Activated T-cell treated with anti-CD3 and anti-CD28 coated beads, Interleukin-2, amount 50 U/mL, for 24 hours (primary cell): ENCODE measurements around the gene CLBA1.

Experiments
- DNase-seq: peaks from one replicate; pipeline ENCODE4 v3.0.0-alpha.2; 2020
- H3K27ac Mint-ChIP-seq: 2 replicates; pipeline ENCODE4 v1.8.0; 2020; ENCODE audit warnings: mild to moderate bottlenecking, mixed read lengths
- H3K27me3 Mint-ChIP-seq: 2 replicates; pipeline ENCODE4 v1.8.0; 2020; ENCODE audit warnings: mixed read lengths
- H3K36me3 Mint-ChIP-seq: 2 replicates; pipeline ENCODE4 v1.8.0; 2020; ENCODE audit warnings: low read depth, mixed read lengths
- H3K4me1 Mint-ChIP-seq: 2 replicates; pipeline ENCODE4 v1.8.0; 2020; ENCODE audit warnings: low read depth, mixed read lengths
- H3K4me3 Mint-ChIP-seq: 2 replicates; pipeline ENCODE4 v1.8.0; 2020; ENCODE audit warnings: mild to moderate bottlenecking, moderate library complexity, mixed read lengths
- H3K9me3 Mint-ChIP-seq: 2 replicates; pipeline ENCODE4 v1.8.0; 2020; ENCODE audit warnings: mixed read lengths

Gene CLBA1

GRCh38 chr14:104979758-104980610, 5.6 kb upstream of the CLBA1 start:
- Mint-ChIP-seq H3K27ac (no peak overlapping the region), H3K9me3 (no peaks in the 10 kb centered on the region), H3K4me1 (peaks cover 17% of the 10 kb centered on the region), H3K27me3 (peaks cover 34% of the 10 kb centered on the region), H3K36me3 (no peaks in the 10 kb centered on the region), H3K4me3 (no peak overlapping the region)
- no peak for DNase-seq

- no peaks in the 10 kb centered on the region for H3K36me3 Mint-ChIP-seq
- H3K27me3 Mint-ChIP-seq, result peaks cover 31% of the 10 kb centered on the region
- H3K4me1 Mint-ChIP-seq, result peaks cover 14% of the 10 kb centered on the region
- no peak for DNase-seq
- H3K27ac Mint-ChIP-seq, result no peak overlapping the region
- no peaks in the 10 kb centered on the region for H3K9me3 Mint-ChIP-seq
- no peak overlapping the region for H3K4me3 Mint-ChIP-seq
These were observed 4.7 kb upstream of the CLBA1 start for GRCh38 chr14:104980611-104981531.

GRCh38 chr14:104981699-104982541, 3.7 kb upstream of the CLBA1 start:
- H3K27ac Mint-ChIP-seq, result no peak overlapping the region
- H3K9me3 Mint-ChIP-seq, result no peaks in the 10 kb centered on the region
- no peak overlapping the region for H3K4me3 Mint-ChIP-seq
- DNase-seq, result no peak
- peaks cover 17% of the 10 kb centered on the region for H3K4me1 Mint-ChIP-seq
- H3K36me3 Mint-ChIP-seq, result no peaks in the 10 kb centered on the region
- H3K27me3 Mint-ChIP-seq, result peaks cover 22% of the 10 kb centered on the region

GRCh38 chr14:104982548-104983230, 2.9 kb upstream of the CLBA1 start:
- DNase-seq, result no peak
- Mint-ChIP-seq H3K27me3 (peaks cover 14% of the 10 kb centered on the region), H3K9me3 (no peaks in the 10 kb centered on the region), H3K27ac (no peak overlapping the region), H3K36me3 (no peaks in the 10 kb centered on the region), H3K4me3 (no peak overlapping the region), H3K4me1 (peaks cover 13% of the 10 kb centered on the region)

GRCh38 chr14:104983231-104983721, 2.3 kb upstream of the CLBA1 start:
- H3K27ac Mint-ChIP-seq, result no peak overlapping the region
- H3K9me3 Mint-ChIP-seq, result no peaks in the 10 kb centered on the region
- no peaks in the 10 kb centered on the region for H3K36me3 Mint-ChIP-seq
- no peak overlapping the region for H3K4me3 Mint-ChIP-seq
- H3K27me3 Mint-ChIP-seq, result peaks cover 13% of the 10 kb centered on the region
- H3K4me1 Mint-ChIP-seq, result peaks cover 11% of the 10 kb centered on the region
- DNase-seq, result no peak

- Mint-ChIP-seq H3K4me1 (peaks cover 9% of the 10 kb centered on the region), H3K27ac (peak overlapping the region; percentile 67), H3K4me3 (peak overlapping the region; percentile 71), H3K36me3 (no peaks in the 10 kb centered on the region), H3K27me3 (peaks cover 4% of the 10 kb centered on the region), H3K9me3 (no peaks in the 10 kb centered on the region)
- no peak for DNase-seq
These were observed 1.3 kb upstream of the CLBA1 start for GRCh38 chr14:104984056-104984894.

GRCh38 chr14:104986487-104987164, 1.0 kb downstream of the CLBA1 start:
- DNase-seq, result no peak
- Mint-ChIP-seq H3K27ac (peak overlapping the region; percentile 26), H3K4me1 (peaks cover 9% of the 10 kb centered on the region), H3K4me3 (peak overlapping the region; percentile 69), H3K9me3 (no peaks in the 10 kb centered on the region), H3K27me3 (no peaks in the 10 kb centered on the region), H3K36me3 (no peaks in the 10 kb centered on the region)

GRCh38 chr14:104989236-104989950, 3.8 kb downstream of the CLBA1 start:
- no peaks in the 10 kb centered on the region for H3K9me3 Mint-ChIP-seq
- peaks cover 8% of the 10 kb centered on the region for H3K4me1 Mint-ChIP-seq
- H3K27me3 Mint-ChIP-seq, result no peaks in the 10 kb centered on the region
- H3K36me3 Mint-ChIP-seq, result peaks cover 24% of the 10 kb centered on the region
- no peak overlapping the region for H3K27ac Mint-ChIP-seq
- H3K4me3 Mint-ChIP-seq, result no peak overlapping the region
- no peak for DNase-seq

- Mint-ChIP-seq H3K4me3 (no peak overlapping the region), H3K27ac (no peak overlapping the region), H3K36me3 (peaks cover 28% of the 10 kb centered on the region)
These were observed 4.3 kb downstream of the CLBA1 start for GRCh38 chr14:104989951-104990303.

GRCh38 chr14:104991896-104992230, 6.3 kb downstream of the CLBA1 start:
- Mint-ChIP-seq H3K27me3 (no peaks in the 10 kb centered on the region), H3K27ac (peak overlapping the region; percentile 66), H3K4me3 (no peak overlapping the region), H3K36me3 (peaks cover 33% of the 10 kb centered on the region), H3K9me3 (no peaks in the 10 kb centered on the region), H3K4me1 (no peaks in the 10 kb centered on the region)
- no peak for DNase-seq

More at GRCh38 chr14:104989951-104990303, 4.3 kb downstream of the CLBA1 start:
- Mint-ChIP-seq H3K4me1 (peaks cover 5% of the 10 kb centered on the region), H3K9me3 (no peaks in the 10 kb centered on the region), H3K27me3 (no peaks in the 10 kb centered on the region)
- DNase-seq, result no peak

GRCh38 chr14:104992501-104992900, 6.9 kb downstream of the CLBA1 start:
- Mint-ChIP-seq H3K36me3 (peaks cover 39% of the 10 kb centered on the region), H3K27ac (no peak overlapping the region), H3K4me3 (no peak overlapping the region), H3K27me3 (no peaks in the 10 kb centered on the region), H3K9me3 (no peaks in the 10 kb centered on the region), H3K4me1 (no peaks in the 10 kb centered on the region)
- DNase-seq, result no peak

- Mint-ChIP-seq H3K27ac (peak overlapping the region; percentile 9), H3K9me3 (no peaks in the 10 kb centered on the region)
These were observed 7.7 kb downstream of the CLBA1 start for GRCh38 chr14:104993306-104993705.

More at GRCh38 chr14:104993306-104993705, 7.7 kb downstream of the CLBA1 start:
- Mint-ChIP-seq H3K36me3 (peaks cover 39% of the 10 kb centered on the region), H3K4me3 (no peak overlapping the region), H3K27me3 (no peaks in the 10 kb centered on the region), H3K4me1 (no peaks in the 10 kb centered on the region)
- no peak for DNase-seq
